Activated naive CD4-positive, alpha-beta T cell treated with anti-CD3 and anti-CD28 coated beads, Interleukin-2, amount 10 ng/mL, durations not matched to agents 7 days and 5 days (primary cell): ENCODE measurements around the gene UNC5CL.

ENCODE experiments used
- CTCF ChIA-PET: fragments of 350-600 bp; sonication (Branson Sonifier 250); formaldehyde crosslinking; loops from one replicate; lab custom pipeline; 2021; ENCODE audit warnings: antibody characterized with exemption; lab: Charles Lee
- DNase-seq: peaks from one replicate; pipeline ENCODE4 v3.0.0-alpha.2; 2020
- H3K27ac Mint-ChIP-seq: one replicate; pipeline ENCODE4 v1.8.0; 2021; ENCODE audit warnings: mild to moderate bottlenecking, moderate library complexity, mixed read lengths
- H3K27me3 Mint-ChIP-seq: one replicate; pipeline ENCODE4 v1.8.0; 2021; ENCODE audit warnings: mild to moderate bottlenecking, mixed read lengths
- H3K36me3 Mint-ChIP-seq: one replicate; pipeline ENCODE4 v1.8.0; 2021; ENCODE audit warnings: mixed read lengths
- H3K4me1 Mint-ChIP-seq: one replicate; pipeline ENCODE4 v1.8.0; 2021; ENCODE audit warnings: mixed read lengths
- H3K4me3 Mint-ChIP-seq: one replicate; pipeline ENCODE4 v1.8.0; 2021; ENCODE audit warnings: mild to moderate bottlenecking, moderate library complexity, mixed read lengths
- H3K9me3 Mint-ChIP-seq: one replicate; pipeline ENCODE4 v1.8.0; 2021; ENCODE audit warnings: mixed read lengths

Gene UNC5CL

DNA sequence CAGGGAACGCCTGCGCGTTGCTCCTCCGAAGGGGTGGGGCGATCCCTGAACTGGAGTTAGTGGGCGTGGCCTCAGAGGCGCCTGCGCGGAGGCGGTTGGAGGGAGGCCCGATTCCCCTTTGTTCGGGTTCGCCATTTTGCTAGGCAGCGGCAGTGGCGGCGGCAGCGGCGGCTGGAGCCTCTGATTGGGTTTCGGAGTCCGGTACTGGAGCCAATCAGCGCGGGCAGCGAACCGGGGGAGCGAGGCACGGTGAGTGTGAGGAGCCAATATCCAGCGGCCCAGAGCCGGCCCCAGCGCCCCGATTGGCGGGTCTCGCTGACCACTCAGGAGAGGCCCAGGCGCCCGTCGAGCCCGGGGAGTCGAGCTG, 33.8 kb upstream of the UNC5CL start, which contains the start of gene NFYA:
NFYA (plus strand) TSS at position 139 of the 367 bp plus-strand sequence. CDS start 6,116 bp downstream, outside the sequence.
- CTCF ChIA-PET = interaction anchor here (0.5 to 1.4 kb wide), 3 partner anchors 109 to 178 kb away, joined by 3 read pairs; no protein-coding TSS in a partner anchor
- H3K4me1 Mint-ChIP-seq = peaks cover 66% of the 10 kb centered on the region
- H3K9me3 Mint-ChIP-seq = no peaks in the 10 kb centered on the region
- peak; percentile 100 for DNase-seq
- peak within 1 kb of the TSS; percentile 99 for H3K27ac Mint-ChIP-seq
- peak within 1 kb of the TSS; percentile 91 for H3K4me3 Mint-ChIP-seq
- H3K36me3 Mint-ChIP-seq = peaks cover 34% of the 10 kb centered on the region
- H3K27me3 Mint-ChIP-seq = no peaks in the 10 kb centered on the region

DNA sequence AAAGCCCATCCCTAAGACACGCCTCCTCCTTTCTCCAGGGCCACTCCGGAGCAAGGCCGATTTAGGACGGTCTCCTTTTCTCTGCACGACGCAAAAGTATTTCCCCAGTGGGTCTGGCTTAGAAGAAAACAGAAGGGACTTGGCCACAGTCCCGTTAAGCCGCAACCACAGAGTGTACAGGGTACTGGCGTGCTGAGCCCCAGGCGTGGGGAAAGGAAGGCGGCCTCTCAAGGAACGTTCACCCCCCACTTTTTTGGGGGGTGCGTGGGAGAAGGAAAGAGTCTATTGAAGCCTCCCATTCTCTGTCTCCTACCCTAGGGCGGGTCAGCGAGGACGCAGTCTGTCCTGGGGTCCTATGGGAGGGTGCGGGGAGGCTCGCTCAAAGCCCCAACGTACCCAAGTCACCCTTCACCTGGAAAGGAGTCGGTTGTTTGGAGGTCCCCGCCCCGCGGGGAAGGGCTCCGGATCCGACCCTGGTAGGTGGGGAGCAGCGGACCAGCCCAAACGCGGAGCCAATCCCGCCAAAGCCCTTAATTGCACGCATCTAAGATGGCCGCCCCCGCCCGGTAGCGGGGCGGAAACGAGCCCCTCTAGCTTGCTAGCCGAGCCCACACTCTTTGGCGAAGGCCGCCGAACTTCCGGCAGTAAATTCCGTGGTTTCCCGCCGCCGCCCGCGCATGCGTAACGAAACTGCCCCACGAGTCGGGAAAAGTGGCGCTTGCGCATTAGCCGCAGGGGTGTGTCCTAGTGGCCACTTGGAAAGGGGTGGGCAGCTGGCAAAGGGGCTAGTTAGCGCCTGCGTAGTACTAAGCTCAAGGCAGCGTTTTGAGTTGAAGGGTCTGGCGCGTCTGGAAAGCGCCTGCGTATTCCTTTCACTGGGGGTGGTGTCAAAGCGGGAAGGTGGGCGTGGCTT, 33.2 kb upstream of the UNC5CL start, which contains the start of gene OARD1:
OARD1 (minus strand) TSS at position 434 of the 913 bp plus-strand sequence. CDS start 722 bp downstream, outside the sequence.
- Mint-ChIP-seq H3K27ac (peak within 1 kb of the TSS; percentile 99), H3K36me3 (peaks cover 39% of the 10 kb centered on the region), H3K27me3 (no peaks in the 10 kb centered on the region), H3K9me3 (no peaks in the 10 kb centered on the region), H3K4me1 (peaks cover 70% of the 10 kb centered on the region), H3K4me3 (peak within 1 kb of the TSS; percentile 91)
- CTCF ChIA-PET = interaction anchor here (0.5 to 4.0 kb wide), 6 partner anchors 18 to 178 kb away, joined by 3 to 16 read pairs (median 3); no protein-coding TSS in a partner anchor
- DNase-seq = peak; percentile 99

GRCh38 chr6:41071501-41071922, 32.5 kb upstream of the UNC5CL start:
- H3K36me3 Mint-ChIP-seq = peaks cover 45% of the 10 kb centered on the region

DNA sequence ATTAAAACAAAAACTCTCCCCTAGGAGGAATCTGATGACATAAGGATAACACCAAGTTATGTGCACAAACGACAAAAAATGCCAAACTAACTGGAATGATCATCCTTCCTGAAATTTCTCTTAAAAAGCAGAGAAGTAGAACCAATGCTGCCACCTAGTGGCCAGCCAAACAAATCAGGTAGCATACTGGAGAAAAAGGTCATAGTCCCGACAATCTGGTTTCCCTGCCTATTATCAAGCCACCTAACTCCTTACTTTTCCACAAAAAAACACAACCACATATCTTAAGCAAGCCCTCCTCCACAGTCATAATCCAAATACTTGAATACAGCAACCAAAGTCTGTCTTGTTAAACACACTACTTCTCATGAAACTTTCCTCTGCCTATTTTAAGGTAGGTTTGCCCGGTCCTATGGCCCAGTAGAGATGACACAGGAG, 27.9 kb upstream of the UNC5CL start:
- Mint-ChIP-seq H3K36me3 (peaks cover 52% of the 10 kb centered on the region), H3K9me3 (no peaks in the 10 kb centered on the region), H3K4me1 (peaks cover 64% of the 10 kb centered on the region), H3K27ac (no peak overlapping the region), H3K27me3 (no peaks in the 10 kb centered on the region), H3K4me3 (no peak overlapping the region)
- CTCF ChIA-PET = interaction anchor here (0.9 to 3.1 kb wide), 5 partner anchors 10 to 62 kb away, joined by 3 to 19 read pairs (median 6); partner anchors contain the start of gene UNC5CL
- DNase-seq = peak; percentile 76

More at GRCh38 chr6:41071501-41071922, 32.5 kb upstream of the UNC5CL start:
- Mint-ChIP-seq H3K27me3 (no peaks in the 10 kb centered on the region), H3K4me1 (peaks cover 74% of the 10 kb centered on the region), H3K9me3 (no peaks in the 10 kb centered on the region), H3K27ac (peak overlapping the region; percentile 99), H3K4me3 (peak overlapping the region; percentile 91)
- CTCF ChIA-PET = interaction anchor here (0.7 to 4.0 kb wide), 5 partner anchors 11 to 111 kb away, joined by 3 to 16 read pairs (median 3); no protein-coding TSS in a partner anchor
- no peak for DNase-seq

- Mint-ChIP-seq H3K4me3 (no peak overlapping the region), H3K27me3 (no peaks in the 10 kb centered on the region), H3K9me3 (no peaks in the 10 kb centered on the region), H3K27ac (peak overlapping the region; percentile 54), H3K36me3 (peaks cover 51% of the 10 kb centered on the region), H3K4me1 (peaks cover 53% of the 10 kb centered on the region)
- DNase-seq = no peak
- CTCF ChIA-PET = interaction anchor here (0.9 to 1.3 kb wide), 4 partner anchors 10 to 27 kb away, joined by 3 to 4 read pairs (median 4); partner anchors contain the start of gene UNC5CL
Measured at GRCh38 chr6:41065550-41066026, 26.6 kb upstream of the UNC5CL start.

DNA sequence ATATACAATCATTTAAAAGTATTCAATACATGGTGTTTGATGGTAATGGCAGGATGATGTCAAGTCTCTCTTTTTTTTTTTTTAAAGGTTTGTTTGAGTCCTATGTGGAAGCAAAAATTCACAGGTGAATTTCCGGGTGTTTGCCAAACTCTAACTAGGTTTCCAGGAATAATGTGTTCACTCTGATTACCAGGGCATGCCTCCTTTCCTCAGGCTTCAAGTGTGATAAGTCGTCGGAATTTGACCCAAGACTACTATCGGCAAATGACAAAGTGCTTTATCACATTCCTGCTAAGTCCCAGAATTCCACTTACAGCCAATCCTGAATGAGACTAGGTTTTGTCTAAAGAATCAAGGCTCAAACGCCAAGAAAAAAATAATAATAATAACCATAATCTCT, 25.8 kb upstream of the UNC5CL start:
- Mint-ChIP-seq H3K9me3 (no peaks in the 10 kb centered on the region), H3K36me3 (peaks cover 48% of the 10 kb centered on the region), H3K27ac (no peak overlapping the region), H3K4me3 (no peak overlapping the region), H3K27me3 (no peaks in the 10 kb centered on the region), H3K4me1 (peaks cover 47% of the 10 kb centered on the region)
- CTCF ChIA-PET = interaction anchor here (1.0 to 1.7 kb wide), 3 partner anchors 9 to 26 kb away, joined by 4 to 5 read pairs (median 4); partner anchors contain the start of genes APOBEC2 and UNC5CL
- DNase-seq = no peak

GRCh38 chr6:41063884-41064285, 24.9 kb upstream of the UNC5CL start:
- no peak for DNase-seq
- no peaks in the 10 kb centered on the region for H3K27me3 Mint-ChIP-seq
- no peak overlapping the region for H3K27ac Mint-ChIP-seq
- no peak overlapping the region for H3K4me3 Mint-ChIP-seq
- CTCF ChIA-PET = interaction anchor here (1.7 kb wide), 2 partner anchors 11 to 25 kb away, joined by 4 to 5 read pairs; partner anchors contain the start of genes APOBEC2 and UNC5CL
- H3K36me3 Mint-ChIP-seq = peaks cover 46% of the 10 kb centered on the region
- H3K9me3 Mint-ChIP-seq = no peaks in the 10 kb centered on the region
- peaks cover 38% of the 10 kb centered on the region for H3K4me1 Mint-ChIP-seq

DNA sequence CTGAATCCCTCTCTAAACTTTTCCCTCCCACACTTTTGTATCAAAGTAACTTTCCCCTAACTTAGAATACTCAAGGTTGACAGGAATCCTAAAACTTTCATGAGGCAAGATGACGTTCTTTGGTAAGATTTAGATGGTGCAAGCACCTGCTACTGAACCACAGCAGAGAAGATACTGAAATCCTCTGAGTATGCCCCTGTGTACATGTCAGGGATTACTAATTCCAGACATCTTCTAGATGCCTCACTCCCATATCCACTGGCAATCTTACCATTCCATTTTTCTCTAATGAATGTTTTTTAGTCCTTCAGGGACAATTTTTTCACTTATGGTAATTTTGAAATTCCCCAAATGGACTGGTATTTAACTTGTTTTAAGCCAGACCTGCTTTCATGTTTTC, 23.0 kb upstream of the UNC5CL start:
- no peak for DNase-seq
- CTCF ChIA-PET = interaction anchor here (1.1 kb wide), 1 partner anchor 258 kb away, joined by 3 read pairs; no protein-coding TSS in a partner anchor
- Mint-ChIP-seq H3K27me3 (no peaks in the 10 kb centered on the region), H3K4me3 (no peak overlapping the region), H3K36me3 (peaks cover 31% of the 10 kb centered on the region), H3K4me1 (peaks cover 20% of the 10 kb centered on the region), H3K9me3 (no peaks in the 10 kb centered on the region), H3K27ac (no peak overlapping the region)

DNA sequence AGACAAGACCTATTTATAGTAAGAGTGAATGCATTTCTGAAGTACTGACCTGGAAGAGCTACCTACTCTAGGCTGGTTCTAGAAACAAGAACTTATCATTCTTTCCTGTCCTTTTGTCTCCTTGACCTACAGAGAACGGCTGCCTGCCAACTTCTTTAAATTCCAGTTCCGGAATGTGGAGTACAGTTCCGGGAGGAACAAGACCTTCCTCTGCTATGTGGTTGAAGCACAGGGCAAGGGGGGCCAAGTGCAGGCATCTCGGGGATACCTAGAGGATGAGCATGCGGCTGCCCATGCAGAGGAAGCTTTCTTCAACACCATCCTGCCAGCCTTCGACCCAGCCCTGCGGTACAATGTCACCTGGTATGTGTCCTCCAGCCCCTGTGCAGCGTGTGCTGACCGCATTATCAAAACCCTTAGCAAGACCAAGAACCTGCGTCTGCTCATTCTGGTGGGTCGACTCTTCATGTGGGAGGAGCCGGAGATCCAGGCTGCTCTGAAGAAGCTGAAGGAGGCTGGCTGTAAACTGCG, 22.2 kb upstream of the UNC5CL start:
- Mint-ChIP-seq H3K4me3 (no peak overlapping the region), H3K27me3 (no peaks in the 10 kb centered on the region), H3K9me3 (no peaks in the 10 kb centered on the region), H3K36me3 (peaks cover 23% of the 10 kb centered on the region), H3K4me1 (peaks cover 14% of the 10 kb centered on the region), H3K27ac (no peak overlapping the region)
- CTCF ChIA-PET = interaction anchor here (0.7 to 3.2 kb wide), 4 partner anchors 8 to 121 kb away, joined by 3 to 11 read pairs (median 6); partner anchors contain the start of gene UNC5CL
- no peak for DNase-seq

GRCh38 chr6:41059556-41059955, 20.5 kb upstream of the UNC5CL start:
- DNase-seq = no peak

GRCh38 chr6:41058783-41059181, 19.8 kb upstream of the UNC5CL start:
- CTCF ChIA-PET = interaction anchor here (0.7 to 3.2 kb wide), 5 partner anchors 10 to 124 kb away, joined by 3 to 11 read pairs (median 5); partner anchors contain the start of gene UNC5CL
- Mint-ChIP-seq H3K4me3 (no peak overlapping the region), H3K9me3 (no peaks in the 10 kb centered on the region)

More at GRCh38 chr6:41059556-41059955, 20.5 kb upstream of the UNC5CL start:
- no peaks in the 10 kb centered on the region for H3K27me3 Mint-ChIP-seq
- H3K27ac Mint-ChIP-seq = no peak overlapping the region
- peaks cover 10% of the 10 kb centered on the region for H3K4me1 Mint-ChIP-seq
- H3K9me3 Mint-ChIP-seq = no peaks in the 10 kb centered on the region
- no peak overlapping the region for H3K4me3 Mint-ChIP-seq
- CTCF ChIA-PET = interaction anchor here (0.8 to 3.2 kb wide), 4 partner anchors 9 to 123 kb away, joined by 3 to 11 read pairs (median 6); partner anchors contain the start of gene UNC5CL
- peaks cover 19% of the 10 kb centered on the region for H3K36me3 Mint-ChIP-seq

DNA sequence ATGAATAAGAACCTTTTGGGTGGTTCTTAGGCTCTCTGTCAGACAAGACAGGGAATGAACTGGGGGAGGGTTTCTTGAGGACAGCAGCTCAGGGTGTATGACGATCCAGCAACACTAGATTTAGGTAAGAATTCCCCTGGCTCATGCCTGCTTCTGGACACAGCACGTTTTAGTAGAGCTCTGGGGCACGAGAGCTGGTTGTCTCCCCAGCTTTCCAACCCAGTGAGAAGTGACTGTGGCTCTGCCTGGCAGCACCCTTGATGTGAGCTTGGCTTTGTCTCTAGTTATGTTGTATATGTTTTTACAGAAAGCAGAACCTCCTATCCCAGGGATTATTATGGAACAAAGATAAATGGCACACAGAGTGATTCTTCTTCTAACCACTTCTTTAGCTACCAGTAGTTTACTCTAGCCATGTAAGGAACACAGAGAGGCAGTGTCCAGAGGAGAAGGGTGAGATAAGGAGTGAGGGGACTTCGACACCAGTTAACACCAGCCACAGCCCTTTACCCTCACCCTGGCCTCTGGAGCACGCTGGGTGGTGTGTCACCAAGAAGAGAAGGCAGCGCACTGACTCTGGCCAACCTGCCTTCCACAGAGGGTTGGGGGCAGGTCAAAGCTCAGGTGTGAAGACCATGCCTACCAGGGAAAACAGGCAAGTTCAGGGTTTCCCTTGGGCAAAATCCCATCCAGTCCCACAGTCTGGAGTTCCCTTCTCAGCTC, 17.9 kb upstream of the UNC5CL start:
- Mint-ChIP-seq H3K27ac (no peak overlapping the region), H3K9me3 (peaks cover 1% of the 10 kb centered on the region), H3K4me1 (peaks cover 10% of the 10 kb centered on the region), H3K36me3 (peaks cover 10% of the 10 kb centered on the region), H3K4me3 (no peak overlapping the region), H3K27me3 (no peaks in the 10 kb centered on the region)
- CTCF ChIA-PET = interaction anchor here (0.7 to 4.7 kb wide), 7 partner anchors 8 to 34 kb away, joined by 3 to 38 read pairs (median 6); partner anchors contain the start of gene UNC5CL
- no peak for DNase-seq

More at GRCh38 chr6:41058783-41059181, 19.8 kb upstream of the UNC5CL start:
- no peak overlapping the region for H3K27ac Mint-ChIP-seq
- no peak for DNase-seq
- no peaks in the 10 kb centered on the region for H3K27me3 Mint-ChIP-seq
- peaks cover 14% of the 10 kb centered on the region for H3K36me3 Mint-ChIP-seq
- peaks cover 2% of the 10 kb centered on the region for H3K4me1 Mint-ChIP-seq

- Mint-ChIP-seq H3K9me3 (peaks cover 2% of the 10 kb centered on the region), H3K27ac (no peak overlapping the region), H3K4me3 (no peak overlapping the region), H3K27me3 (no peaks in the 10 kb centered on the region), H3K36me3 (peaks cover 10% of the 10 kb centered on the region), H3K4me1 (peaks cover 21% of the 10 kb centered on the region)
- CTCF ChIA-PET = interaction anchor here (0.6 to 4.7 kb wide), 9 partner anchors 9 to 130 kb away, joined by 3 to 38 read pairs (median 3); partner anchors contain the start of gene UNC5CL
- no peak for DNase-seq
Measured at GRCh38 chr6:41055149-41055548, 16.1 kb upstream of the UNC5CL start.
